Measurements from ENCODE around the gene SNX9. TPM values are rescaled to one million over a fixed set of nuclear protein-coding genes. Genes with fewer than 3 reads are reported as not detected.

The SNX9 gene
- total RNA-seq, 6 donors from 2014 or later, result 13.6 to 31.6 (median 19.0) TPM

- H3K27me3 ChIP-seq, result no peaks in the 10 kb centered on the region
- no peak overlapping the region for H3K27ac ChIP-seq
- WGBS, 2 donors, result 32 to 39% methylated on average over 4 of the region's 4 CpGs
Measured at GRCh38 chr6:157860505-157860991, 37.5 kb downstream of the SNX9 start.

GRCh38 chr6:157861184-157861583 lies 38.1 kb downstream of the SNX9 start:
- WGBS, 2 donors, result 76 to 79% methylated on average over 4 of the region's 4 CpGs
- H3K4me3 ChIP-seq, result no peak overlapping the region

More at GRCh38 chr6:157860505-157860991, 37.5 kb downstream of the SNX9 start:
- no peak for DNase-seq
- peaks cover 4 to 21% (median 14%) of the 10 kb centered on the region in 4 donors for H3K4me1 ChIP-seq
- no peak for TF ChIP-seq POLR2A (IDR thresholded peaks at IDR 0.05)
- TF ChIP-seq EP300 (IDR thresholded peaks at IDR 0.05), result no peak
- no peaks in the 10 kb centered on the region for H3K9me3 ChIP-seq
- no peak overlapping the region for H3K4me3 ChIP-seq
- no peak for ATAC-seq (ENCODE audit: low FRiP score in 2 of 2)
- no peaks in the 10 kb centered on the region for H3K36me3 ChIP-seq

GRCh38 chr6:157861814-157862213 lies 38.8 kb downstream of the SNX9 start:
- 73 to 80% methylated on average over 3 of the region's 3 CpGs for whole genome bisulfite sequencing, 2 donors

More at GRCh38 chr6:157861184-157861583, 38.1 kb downstream of the SNX9 start:
- no peaks in the 10 kb centered on the region for H3K9me3 ChIP-seq
- no peak overlapping the region for H3K27ac ChIP-seq
- no peaks in the 10 kb centered on the region for H3K27me3 ChIP-seq
- peak in 1 of 2 donors; percentile 54 for ATAC-seq (ENCODE audit: low FRiP score in 2 of 2)
- H3K36me3 ChIP-seq, result no peaks in the 10 kb centered on the region
- TF ChIP-seq EP300 (IDR thresholded peaks at IDR 0.05) (no peak), POLR2A (IDR thresholded peaks at IDR 0.05) (no peak), CTCF (IDR thresholded peaks at IDR 0.05) (no peak), POLR2AphosphoS5 (IDR thresholded peaks at IDR 0.05) (no peak)
- no peak for DNase-seq
- H3K4me1 ChIP-seq, result peaks cover 4 to 21% (median 14%) of the 10 kb centered on the region in 4 donors

GRCh38 chr6:157862706-157863105 lies 39.7 kb downstream of the SNX9 start:
- H3K9me3 ChIP-seq, result no peaks in the 10 kb centered on the region
- no peak for TF ChIP-seq POLR2AphosphoS5 (IDR thresholded peaks at IDR 0.05)
- DNase-seq (no peak), ATAC-seq (ENCODE audit: low FRiP score in 2 of 2) (no peak)
- H3K36me3 ChIP-seq, result no peaks in the 10 kb centered on the region
- 84 to 87% methylated on average over 1 of the region's 1 CpG for WGBS, 2 donors
- no peak overlapping the region for H3K27ac ChIP-seq
- H3K27me3 ChIP-seq, result no peaks in the 10 kb centered on the region
- peaks cover 8 to 21% (median 16%) of the 10 kb centered on the region in 4 donors for H3K4me1 ChIP-seq
- H3K4me3 ChIP-seq, result no peak overlapping the region

More at GRCh38 chr6:157861814-157862213, 38.8 kb downstream of the SNX9 start:
- Histone ChIP-seq H3K36me3 (no peaks in the 10 kb centered on the region), H3K4me1 (peaks cover 5 to 21% (median 14%) of the 10 kb centered on the region in 4 donors), H3K27ac (no peak overlapping the region), H3K9me3 (no peaks in the 10 kb centered on the region), H3K27me3 (no peaks in the 10 kb centered on the region), H3K4me3 (no peak overlapping the region)
- peak in 1 of 2 donors; percentile 70 for ATAC-seq (ENCODE audit: low FRiP score in 2 of 2)
- TF ChIP-seq POLR2A (IDR thresholded peaks at IDR 0.05), result no peak
- no peak for DNase-seq

GRCh38 chr6:157864185-157864761 lies 41.2 kb downstream of the SNX9 start:
- H3K4me1 ChIP-seq, result peaks cover 8 to 20% (median 16%) of the 10 kb centered on the region in 4 donors
- DNase-seq, result no peak
- no peak for TF ChIP-seq EP300 (IDR thresholded peaks at IDR 0.05)
- TF ChIP-seq POLR2A (IDR thresholded peaks at IDR 0.05), result no peak
- TF ChIP-seq CTCF (IDR thresholded peaks at IDR 0.05), result no peak
- no peak for TF ChIP-seq POLR2AphosphoS5 (IDR thresholded peaks at IDR 0.05)
- H3K27me3 ChIP-seq, result no peaks in the 10 kb centered on the region
- no peak overlapping the region for H3K4me3 ChIP-seq
- no peaks in the 10 kb centered on the region for H3K9me3 ChIP-seq
- WGBS, 2 donors, result 92 to 94% methylated on average over 11 of the region's 11 CpGs
- peaks cover 0 to 6% (median 2%) of the 10 kb centered on the region in 4 donors for H3K36me3 ChIP-seq
- no peak for ATAC-seq (ENCODE audit: low FRiP score in 2 of 2)
- no peak overlapping the region for H3K27ac ChIP-seq

- Histone ChIP-seq H3K4me1 (peaks cover 4 to 12% (median 10%) of the 10 kb centered on the region in 4 donors), H3K4me3 (no peak overlapping the region), H3K27ac (no peak overlapping the region), H3K27me3 (no peaks in the 10 kb centered on the region), H3K36me3 (peaks cover 0 to 14% (median 2%) of the 10 kb centered on the region in 4 donors), H3K9me3 (no peaks in the 10 kb centered on the region)
- 96% methylated on average over 6 of the region's 6 CpGs for WGBS, 2 donors
- TF ChIP-seq POLR2A (IDR thresholded peaks at IDR 0.05), result no peak
- no peak for TF ChIP-seq POLR2AphosphoS5 (IDR thresholded peaks at IDR 0.05)
- no peak for TF ChIP-seq EP300 (IDR thresholded peaks at IDR 0.05)
- no peak for TF ChIP-seq CTCF (IDR thresholded peaks at IDR 0.05)
- ATAC-seq (ENCODE audit: low FRiP score in 2 of 2) (no peak), DNase-seq (peak in 1 of 2 donors; percentile 43)
Measured at GRCh38 chr6:157865249-157865648, 42.2 kb downstream of the SNX9 start.

All from upper lobe of left lung (tissue), 6 donors.